HG02798 (cell line): ENCODE data around the gene STT3A.
A peak's percentile ranks its signal among the peaks of the same experiment; 100 is the strongest.
"Not testable (repeated sequence)": the region's sequence is repeated elsewhere in the genome, so short reads cannot be mapped to it uniquely, and the experiment has no call there.

Experiments
- ATAC-seq: cut with Tn5 transposase; IDR thresholded peaks from one replicate; pipeline ENCODE4 v1.9.1; 2021; ENCODE audit warnings: mild to moderate bottlenecking; ENCODE audit not compliant: unreplicated experiment, poor library complexity

STT3A gene

GRCh38 chr11:125592305-125593113, at the start of gene STT3A:
Gene STT3A, plus strand, starts transcription at chr11:125592852. Its CDS starts 3,064 bp downstream, at chr11:125595916.
- ATAC-seq, result peak; percentile 97

- ATAC-seq, result no peak
These were observed 41.9 kb upstream of the STT3A start for GRCh38 chr11:125550780-125551179.

- ATAC-seq, result no peak
These were observed 40.8 kb upstream of the STT3A start for GRCh38 chr11:125551835-125552342.

GRCh38 chr11:125552927-125553326, 39.7 kb upstream of the STT3A start:
- ATAC-seq, result no peak

- ATAC-seq, result no peak
These were observed 39.3 kb upstream of the STT3A start for GRCh38 chr11:125553357-125553756.

- no peak for ATAC-seq
These were observed 38.6 kb upstream of the STT3A start for GRCh38 chr11:125554038-125554437.

- ATAC-seq, result no peak
These were observed 32.8 kb upstream of the STT3A start for GRCh38 chr11:125559888-125560287.

GRCh38 chr11:125561924-125562323, 30.7 kb upstream of the STT3A start:
- ATAC-seq, result no peak

- no peak for ATAC-seq
These were observed 30.2 kb upstream of the STT3A start for GRCh38 chr11:125562430-125562829.

- no peak for ATAC-seq
These were observed 28.3 kb upstream of the STT3A start for GRCh38 chr11:125564357-125564756.

GRCh38 chr11:125566235-125566634, 26.4 kb upstream of the STT3A start:
- no peak for ATAC-seq

- ATAC-seq, result peak; percentile 98
These were observed 23.4 kb upstream of the STT3A start, which contains the start of gene EI24 for GRCh38 chr11:125568970-125569914. Gene EI24, plus strand, starts transcription at chr11:125569477. Its CDS starts 3,051 bp downstream, at chr11:125572528.

- ATAC-seq, result peak; percentile 25
These were observed 22.6 kb upstream of the STT3A start for GRCh38 chr11:125569915-125570621.

GRCh38 chr11:125570952-125571351, 21.7 kb upstream of the STT3A start:
- no peak for ATAC-seq

GRCh38 chr11:125572916-125573315, 19.7 kb upstream of the STT3A start:
- ATAC-seq, result no peak

- not testable (repeated sequence) for ATAC-seq
These were observed 15.5 kb upstream of the STT3A start for GRCh38 chr11:125577181-125577580.

GRCh38 chr11:125578783-125579182, 13.9 kb upstream of the STT3A start:
- ATAC-seq, result no peak

GRCh38 chr11:125579811-125580210, 12.8 kb upstream of the STT3A start:
- ATAC-seq, result no peak

- ATAC-seq, result no peak
These were observed 9.2 kb upstream of the STT3A start for GRCh38 chr11:125583496-125583895.

- no peak for ATAC-seq
These were observed 7.2 kb upstream of the STT3A start for GRCh38 chr11:125585487-125585886.
